HG02610 (cell line): ENCODE measurements around the gene SEC63.
A peak's percentile ranks its signal among the peaks of the same experiment; 100 is the strongest.
"Not testable (repeated sequence)": the region's sequence is repeated elsewhere in the genome, so short reads cannot be mapped to it uniquely, and the experiment has no call there.

Experiments
- ATAC-seq: cut with Tn5 transposase; IDR thresholded peaks from one replicate; pipeline ENCODE4 v1.9.1; 2021; ENCODE audit warnings: mild to moderate bottlenecking, moderate library complexity; ENCODE audit not compliant: unreplicated experiment

SEC63 gene

GRCh38 chr6:107867302-107867615, 90.7 kb downstream of the SEC63 start:
- no peak for ATAC-seq

- no peak for ATAC-seq
Measured at GRCh38 chr6:107866606-107867301, 91.3 kb downstream of the SEC63 start.

- no peak for ATAC-seq
Measured at GRCh38 chr6:107864226-107865127, 93.5 kb downstream of the SEC63 start.

GRCh38 chr6:107862383-107862782, 95.6 kb downstream of the SEC63 start:
- ATAC-seq, result no peak

DNA sequence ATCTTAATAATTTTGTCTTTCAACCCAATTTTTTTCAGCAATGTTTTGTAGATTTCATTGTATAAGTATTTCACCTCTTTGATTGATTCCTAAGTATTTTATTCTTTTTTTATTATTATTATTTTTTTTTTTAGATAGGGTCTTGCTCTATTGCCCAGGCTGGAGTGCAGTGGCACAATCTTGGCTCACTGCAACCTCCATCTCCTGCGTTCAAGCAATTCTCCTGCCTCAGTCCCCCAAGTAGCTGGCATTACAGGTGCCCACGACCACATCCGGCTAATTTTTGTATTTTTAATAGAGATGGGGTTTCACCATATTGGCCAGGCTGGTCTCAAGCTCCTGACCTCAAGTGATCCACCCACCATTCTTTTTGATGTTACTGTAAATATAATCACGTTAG, 97.0 kb downstream of the SEC63 start:
- not testable (repeated sequence) for ATAC-seq

DNA sequence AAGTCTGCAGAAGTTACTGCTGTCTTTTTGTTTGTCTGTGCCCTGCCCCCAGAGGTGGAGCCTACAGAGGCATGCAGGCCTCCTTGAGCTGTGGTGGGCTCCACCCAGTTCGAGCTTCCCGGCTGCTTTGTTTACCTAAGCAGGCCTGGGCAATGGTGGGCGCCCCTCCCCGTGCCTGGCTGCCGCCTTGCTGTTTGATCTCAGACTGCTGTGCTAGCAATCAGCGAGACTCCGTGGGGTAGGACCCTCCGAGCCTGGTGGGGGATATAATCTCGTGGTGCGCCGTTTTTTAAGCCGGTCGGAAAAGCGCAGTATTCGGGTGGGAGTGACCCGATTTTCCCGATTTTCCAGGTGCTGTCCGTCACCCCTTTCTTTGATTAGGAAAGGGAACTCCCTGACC, 97.9 kb downstream of the SEC63 start:
- not testable (repeated sequence) for ATAC-seq

DNA sequence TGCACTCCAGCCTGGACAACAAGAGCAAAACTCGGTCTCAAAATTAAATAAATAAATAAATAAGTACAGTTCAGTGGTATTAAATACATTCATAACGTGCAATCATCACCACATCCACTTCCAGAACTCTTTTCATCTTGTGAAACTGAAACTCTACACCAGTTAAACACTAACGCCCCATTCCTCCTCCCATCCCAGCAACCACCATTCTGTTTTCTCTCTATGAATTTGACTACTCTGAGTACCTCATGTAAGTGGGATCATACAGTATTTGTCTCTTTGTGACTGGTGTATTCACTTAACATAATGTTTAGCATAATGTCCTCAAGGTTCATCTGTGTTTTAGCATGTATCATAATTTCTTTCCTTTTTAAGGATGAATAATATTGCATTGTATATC, 104.8 kb downstream of the SEC63 start:
- ATAC-seq, result no peak

DNA sequence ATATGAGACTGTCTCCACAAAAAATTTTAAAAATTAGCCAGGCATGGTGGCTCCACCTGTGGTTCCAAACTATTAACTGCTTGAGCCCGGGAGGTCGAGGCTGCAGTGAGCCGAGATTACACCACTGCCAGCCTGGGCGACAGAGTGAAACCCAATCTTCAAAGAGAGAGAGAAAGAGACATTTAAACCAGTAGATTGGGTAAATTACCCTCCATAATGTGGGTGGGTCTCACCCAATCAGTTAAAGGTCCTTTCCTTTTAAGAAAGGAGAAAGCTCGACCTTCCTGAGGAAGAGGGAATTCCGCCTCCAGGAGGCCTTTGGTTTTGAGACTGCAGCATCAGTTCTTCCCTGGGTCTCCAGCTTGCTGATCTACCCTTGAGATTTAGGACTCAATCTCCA, 108.7 kb downstream of the SEC63 start:
- no peak for ATAC-seq

- ATAC-seq, result peak; percentile 63
Measured at GRCh38 chr6:107847844-107848802, 109.9 kb downstream of the SEC63 start.

DNA sequence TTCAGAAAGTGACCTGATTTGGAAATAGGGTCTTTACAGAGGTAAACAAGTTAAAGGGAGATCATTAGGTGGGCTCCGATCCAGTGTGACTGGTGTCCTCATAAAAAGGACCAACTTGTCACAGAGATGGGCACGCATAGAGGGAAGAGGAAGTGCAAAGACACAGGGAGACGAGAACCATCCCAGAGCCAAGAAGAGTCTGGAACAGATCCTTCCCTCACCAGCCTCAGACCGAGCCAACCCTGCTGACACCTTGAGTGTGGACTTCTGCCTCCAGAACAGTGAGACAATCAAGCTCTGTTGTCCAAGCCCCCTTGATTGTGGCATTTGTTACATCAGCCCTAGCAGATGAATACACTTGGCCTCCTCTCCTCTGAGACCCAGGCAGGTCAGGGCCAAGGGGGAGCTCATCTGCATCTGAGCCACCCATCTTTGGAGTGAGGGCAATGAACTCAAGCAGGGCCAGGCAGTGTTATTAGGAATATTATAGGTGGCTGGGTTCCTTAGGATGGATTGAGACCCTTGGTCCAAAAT, 111.7 kb downstream of the SEC63 start:
- ATAC-seq, result no peak

DNA sequence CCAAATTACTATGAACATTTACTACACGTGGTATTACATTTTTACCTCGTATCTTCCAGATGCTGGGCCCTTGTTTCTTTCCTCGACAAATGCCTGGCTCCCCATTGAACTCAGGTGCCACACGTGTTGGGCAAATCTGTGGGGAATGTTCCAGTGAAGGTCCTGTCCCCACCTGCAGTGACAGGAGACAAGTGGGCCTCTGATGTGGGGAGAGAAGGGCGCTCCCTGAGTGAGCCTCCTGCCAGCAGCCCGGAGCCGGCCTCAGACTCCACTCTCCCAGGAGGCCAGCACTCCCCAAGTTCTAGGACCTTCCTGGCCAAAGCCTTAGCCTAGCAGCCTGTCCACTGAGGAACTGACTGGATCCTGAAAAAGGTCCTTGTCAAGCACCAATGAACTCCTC, 112.2 kb downstream of the SEC63 start:
- no peak for ATAC-seq

GRCh38 chr6:107843400-107843799, 114.6 kb downstream of the SEC63 start:
- ATAC-seq, result no peak

DNA sequence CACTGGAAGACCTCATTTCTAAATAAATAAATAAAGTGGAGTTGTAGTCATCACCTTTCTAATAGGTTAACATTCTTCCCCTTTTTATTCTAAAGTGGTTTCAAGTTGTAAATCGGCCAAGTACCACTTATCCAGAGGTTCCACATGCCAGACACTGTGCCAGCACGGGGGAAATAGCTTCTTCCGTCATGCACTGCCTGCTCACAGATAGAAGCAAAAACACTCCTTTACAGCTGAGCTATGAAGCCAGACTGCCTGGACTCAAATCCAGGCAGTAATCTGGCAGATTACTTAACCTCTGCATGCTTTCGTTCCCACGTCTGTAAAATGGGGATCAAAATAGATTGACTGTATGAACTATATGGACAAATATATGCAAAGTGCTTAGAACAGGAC, 116.7 kb downstream of the SEC63 start:
- ATAC-seq, result no peak

GRCh38 chr6:107840636-107841274, 117.3 kb downstream of the SEC63 start:
- no peak for ATAC-seq

- no peak for ATAC-seq
Measured at GRCh38 chr6:107833136-107833535, 124.9 kb downstream of the SEC63 start.

DNA sequence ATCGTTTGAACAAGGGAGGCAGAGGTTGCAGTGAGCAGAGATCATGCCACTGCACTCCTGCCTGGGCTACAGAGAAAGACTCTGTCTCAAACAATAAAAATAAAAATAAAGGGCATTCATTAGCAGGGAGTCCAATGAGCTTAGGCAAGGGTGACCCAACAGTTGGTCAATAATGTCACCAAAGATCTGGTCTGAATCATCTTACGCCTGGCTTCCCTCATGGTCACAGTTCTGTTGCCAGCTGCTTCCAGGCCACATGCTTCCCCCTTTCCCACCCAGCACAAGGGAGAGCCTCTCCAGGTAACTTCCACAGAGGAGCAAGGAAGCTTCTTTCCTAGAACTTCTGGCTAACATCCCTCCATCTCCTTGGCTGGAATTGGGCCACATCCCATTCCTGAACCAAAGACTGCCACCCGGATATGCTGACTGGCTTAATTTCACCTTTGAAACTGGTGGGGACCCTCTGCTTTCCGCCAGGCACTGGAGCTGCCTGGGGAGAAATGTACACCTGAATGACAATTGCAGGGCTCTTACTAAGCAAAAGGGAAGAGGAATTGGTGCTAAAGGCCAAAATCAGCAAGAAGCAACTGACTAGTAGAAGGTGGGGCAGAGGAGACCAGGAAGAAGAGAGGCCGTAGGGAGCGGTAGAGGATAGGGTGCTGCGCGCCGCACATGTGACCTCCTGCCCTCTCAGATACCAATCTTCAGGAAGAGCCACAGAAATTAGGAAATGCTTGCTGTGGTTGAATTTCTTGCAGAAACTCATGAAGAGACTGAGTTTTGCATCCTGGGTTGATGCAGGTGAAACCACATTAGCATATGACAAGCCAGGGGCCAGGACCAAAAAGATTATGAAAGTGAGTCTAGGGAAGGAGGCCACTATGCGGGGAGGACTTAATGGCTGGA, 125.6 kb downstream of the SEC63 start:
- ATAC-seq, result no peak

DNA sequence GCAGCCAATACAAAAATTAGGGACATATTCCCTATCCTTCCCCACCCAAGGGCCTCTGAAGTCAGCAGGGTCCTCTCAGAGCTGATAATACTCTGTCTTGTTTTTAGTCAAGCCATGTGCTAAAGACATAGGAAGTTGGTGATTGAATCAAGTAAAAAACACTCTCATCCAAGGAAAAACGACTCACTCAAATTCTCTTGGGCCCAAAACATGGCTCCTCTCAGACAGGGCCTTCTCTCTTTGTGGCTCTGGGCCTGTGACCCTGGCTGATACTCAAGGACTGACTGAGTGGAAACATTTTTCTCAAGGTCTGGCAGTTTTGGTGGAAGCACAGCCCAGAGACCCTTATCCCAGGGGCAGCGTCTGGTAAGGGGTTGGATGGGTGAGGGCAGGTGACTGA, 127.9 kb downstream of the SEC63 start:
- no peak for ATAC-seq

DNA sequence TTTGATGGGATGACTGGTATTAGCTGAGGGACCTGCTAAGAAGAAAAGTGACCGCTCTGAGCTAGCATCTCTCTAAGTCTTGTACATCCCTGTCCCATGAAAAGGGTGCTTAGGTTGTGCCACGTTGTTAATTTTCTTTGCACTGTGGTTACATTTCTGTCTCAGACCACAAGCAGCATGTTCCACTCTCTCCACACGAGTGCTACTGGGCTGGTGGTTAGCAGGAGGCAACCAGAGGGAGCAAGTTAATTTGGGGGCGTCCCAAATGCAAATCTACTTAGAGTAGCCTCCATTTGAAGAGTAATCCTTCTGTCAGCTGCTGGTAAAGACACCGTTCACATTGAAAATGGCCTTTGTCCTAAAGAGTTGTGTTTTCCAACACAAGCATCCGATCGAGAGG, 130.5 kb downstream of the SEC63 start:
- ATAC-seq, result no peak

DNA sequence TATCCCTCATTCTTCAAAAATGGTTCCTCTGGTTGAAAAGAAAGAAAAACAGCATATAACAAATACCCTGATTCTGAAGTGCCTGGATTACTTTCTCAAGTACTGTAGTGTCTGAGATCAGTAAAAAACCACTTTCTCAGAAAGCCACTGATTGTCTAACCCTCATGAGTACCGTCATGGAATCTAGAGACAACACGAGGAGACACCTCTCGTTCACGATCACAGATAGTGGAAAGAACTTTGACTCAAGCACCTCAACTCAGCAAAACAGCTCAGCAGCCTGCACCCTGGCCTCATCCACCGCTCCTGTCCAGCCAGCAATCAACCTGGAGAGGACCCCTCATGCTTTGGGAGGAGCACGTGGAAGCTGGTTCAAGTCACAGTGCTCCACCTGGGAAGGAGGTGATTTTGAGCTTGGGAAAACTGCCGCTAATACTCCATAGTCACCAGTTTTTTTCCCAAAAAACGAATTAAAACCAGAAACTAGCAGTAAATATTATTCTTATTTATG, 134.9 kb downstream of the SEC63 start:
- ATAC-seq, result no peak
